Osteocyte (in vitro differentiated cells): ENCODE results near the gene ITGBL1. TPM values are rescaled to one million over a fixed set of nuclear protein-coding genes. Genes with fewer than 3 reads are reported as not detected.
A peak's percentile ranks its signal among the peaks of the same experiment; 100 is the strongest.

ENCODE experiments used
- DNase-seq: peaks from one replicate; pipeline ENCODE4 v3.0.0; 2021; ENCODE audit warnings: mixed read lengths; ENCODE audit not compliant: unreplicated experiment; ENCODE audit errors: extremely low spot score
- H3K27ac Mint-ChIP-seq: one replicate; pipeline ENCODE4 v1.8.0; 2021; ENCODE audit warnings: mild to moderate bottlenecking, mixed read lengths; ENCODE audit not compliant: unreplicated experiment
- H3K27me3 Mint-ChIP-seq: one replicate; pipeline ENCODE4 v1.8.0; 2021; ENCODE audit warnings: mixed read lengths; ENCODE audit not compliant: unreplicated experiment
- H3K36me3 Mint-ChIP-seq: one replicate; pipeline ENCODE4 v1.8.0; 2021; ENCODE audit warnings: mixed read lengths; ENCODE audit not compliant: unreplicated experiment
- H3K4me1 Mint-ChIP-seq: one replicate; pipeline ENCODE4 v1.8.0; 2021; ENCODE audit warnings: mixed read lengths; ENCODE audit not compliant: unreplicated experiment
- H3K4me3 Mint-ChIP-seq: one replicate; pipeline ENCODE4 v1.8.0; 2021; ENCODE audit warnings: mild to moderate bottlenecking, moderate library complexity, mixed read lengths; ENCODE audit not compliant: unreplicated experiment
- H3K9me3 Mint-ChIP-seq: one replicate; pipeline ENCODE4 v1.8.0; 2021; ENCODE audit warnings: mixed read lengths; ENCODE audit not compliant: unreplicated experiment
- CTCF ChIP-seq: fragments of 200-600 bp; sonication (generic); IDR thresholded peaks from 2 replicates; pipeline ENCODE4 v1.5.0; 2021; ENCODE audit warnings: antibody characterized with exemption, mild to moderate bottlenecking, moderate library complexity
- total RNA-seq: library from RNA; stranded (reverse); gene quantifications from 2 replicates; pipeline ENCODE4 v1.2.1, GENCODE V29; 2021

ITGBL1 gene
- total RNA-seq, 1 donor from 2014 or later = 1,450 TPM

- Mint-ChIP-seq H3K4me3 (no peak overlapping the region), H3K27me3 (no peaks in the 10 kb centered on the region), H3K4me1 (peaks cover 36% of the 10 kb centered on the region), H3K9me3 (peaks cover 8% of the 10 kb centered on the region), H3K27ac (no peak overlapping the region), H3K36me3 (peaks cover 44% of the 10 kb centered on the region)
- no peak for DNase-seq
- TF ChIP-seq CTCF = no peak
These were observed 221.1 kb downstream of the ITGBL1 start for GRCh38 chr13:101673360-101674105.

GRCh38 chr13:101681834-101682233 is 229.4 kb downstream of the ITGBL1 start:
- Mint-ChIP-seq H3K36me3 (peaks cover 21% of the 10 kb centered on the region), H3K4me3 (no peak overlapping the region), H3K27ac (peak overlapping the region; percentile 45), H3K9me3 (no peaks in the 10 kb centered on the region), H3K27me3 (no peaks in the 10 kb centered on the region), H3K4me1 (peaks cover 56% of the 10 kb centered on the region)
- no peak for TF ChIP-seq CTCF
- DNase-seq = no peak

GRCh38 chr13:101686003-101686402 is 233.5 kb downstream of the ITGBL1 start:
- Mint-ChIP-seq H3K4me3 (no peak overlapping the region), H3K27ac (peak overlapping the region; percentile 31), H3K27me3 (no peaks in the 10 kb centered on the region), H3K36me3 (peaks cover 25% of the 10 kb centered on the region), H3K9me3 (no peaks in the 10 kb centered on the region), H3K4me1 (peaks cover 66% of the 10 kb centered on the region)
- TF ChIP-seq CTCF = no peak
- DNase-seq = no peak

GRCh38 chr13:101690871-101691270 is 238.4 kb downstream of the ITGBL1 start:
- Mint-ChIP-seq H3K9me3 (no peaks in the 10 kb centered on the region), H3K4me1 (peaks cover 26% of the 10 kb centered on the region), H3K36me3 (peaks cover 57% of the 10 kb centered on the region), H3K4me3 (no peak overlapping the region), H3K27ac (no peak overlapping the region), H3K27me3 (no peaks in the 10 kb centered on the region)
- TF ChIP-seq CTCF = no peak
- DNase-seq = no peak

GRCh38 chr13:101691341-101691860 is 238.9 kb downstream of the ITGBL1 start:
- Mint-ChIP-seq H3K36me3 (peaks cover 62% of the 10 kb centered on the region), H3K9me3 (no peaks in the 10 kb centered on the region), H3K4me3 (no peak overlapping the region), H3K27me3 (no peaks in the 10 kb centered on the region), H3K27ac (no peak overlapping the region), H3K4me1 (peaks cover 24% of the 10 kb centered on the region)
- no peak for DNase-seq
- TF ChIP-seq CTCF = no peak
